Astrocyte (in vitro differentiated cells and primary cell): ENCODE results near the gene PEPD. TPM values are rescaled to one million over a fixed set of nuclear protein-coding genes. Genes with fewer than 3 reads are reported as not detected.

ENCODE experiments used
- DNase-seq: peaks from one replicate; pipeline ENCODE4 v3.0.0-alpha.2; 2010; ENCODE audit warnings: low read depth
- FAIRE-seq: peaks from 2 replicates; lab custom pipeline; 2011; peaks lifted over from hg19 to GRCh38; lab: Jason Lieb, UNC
- H2AFZ ChIP-seq: 2 replicates; pipeline ENCODE4 v1.6.0; 2012; ENCODE audit warnings: low read depth, low read length, inconsistent platforms
- H3K27ac ChIP-seq: 2 replicates; pipeline ENCODE4 v1.5.1; 2011; ENCODE audit warnings: low read depth, low read length, inconsistent platforms
- H3K27me3 ChIP-seq: 2 replicates; pipeline ENCODE4 v1.6.0; 2011; ENCODE audit warnings: low read length, inconsistent platforms; ENCODE audit not compliant: insufficient read depth
- H3K36me3 ChIP-seq: 2 replicates; pipeline ENCODE4 v1.5.1; 2011; ENCODE audit warnings: low read length, inconsistent platforms; ENCODE audit not compliant: insufficient read depth
- H3K4me1 ChIP-seq: 2 replicates; pipeline ENCODE4 v1.5.1; 2011; ENCODE audit warnings: low read length, inconsistent platforms; ENCODE audit not compliant: insufficient read depth
- H3K4me2 ChIP-seq: 2 replicates; pipeline ENCODE4 v1.6.0; 2012; ENCODE audit warnings: low read length, inconsistent platforms
- H3K4me3 ChIP-seq: 2 replicates; pipeline ENCODE4 v1.5.1; 2011; ENCODE audit warnings: low read depth, mild to moderate bottlenecking, low read length, inconsistent platforms; ENCODE audit not compliant: insufficient read depth
- H3K79me2 ChIP-seq: 2 replicates; pipeline ENCODE4 v1.6.0; 2012; ENCODE audit warnings: mild to moderate bottlenecking, low read length, inconsistent platforms; ENCODE audit not compliant: insufficient read depth
- H3K9ac ChIP-seq: 2 replicates; pipeline ENCODE4 v1.6.0; 2012; ENCODE audit warnings: mild to moderate bottlenecking, low read length, inconsistent platforms
- H3K9me3 ChIP-seq: 2 replicates; pipeline ENCODE4 v1.5.1; 2012; ENCODE audit warnings: low read depth, mild to moderate bottlenecking, low read length, inconsistent platforms; ENCODE audit not compliant: insufficient read depth
- H4K20me1 ChIP-seq: 2 replicates; pipeline ENCODE4 v1.6.0; 2012; ENCODE audit warnings: low read length, inconsistent platforms; ENCODE audit not compliant: insufficient read depth
- H3K27ac Mint-ChIP-seq: one replicate; pipeline ENCODE4 v1.8.0; 2021; ENCODE audit warnings: mild to moderate bottlenecking, mixed read lengths; ENCODE audit not compliant: unreplicated experiment
- H3K27me3 Mint-ChIP-seq: one replicate; pipeline ENCODE4 v1.8.0; 2021; ENCODE audit warnings: low read depth, mixed read lengths; ENCODE audit not compliant: unreplicated experiment
- H3K36me3 Mint-ChIP-seq: one replicate; pipeline ENCODE4 v1.8.0; 2021; ENCODE audit warnings: low read depth, mixed read lengths; ENCODE audit not compliant: unreplicated experiment
- H3K4me1 Mint-ChIP-seq: one replicate; pipeline ENCODE4 v1.8.0; 2021; ENCODE audit warnings: low read depth, mixed read lengths; ENCODE audit not compliant: unreplicated experiment
- H3K4me3 Mint-ChIP-seq: one replicate; pipeline ENCODE4 v1.8.0; 2021; ENCODE audit warnings: mild to moderate bottlenecking, moderate library complexity, mixed read lengths; ENCODE audit not compliant: unreplicated experiment
- H3K9me3 Mint-ChIP-seq: one replicate; pipeline ENCODE4 v1.8.0; 2021; ENCODE audit warnings: mild to moderate bottlenecking, mixed read lengths; ENCODE audit not compliant: unreplicated experiment
- CTCF ChIP-seq: IDR thresholded peaks from 2 replicates; pipeline ENCODE4 v1.5.1; 2011; ENCODE audit warnings: low read depth, mild to moderate bottlenecking, inconsistent platforms, low read length, moderate library complexity; ENCODE audit not compliant: insufficient read depth
- EZH2 ChIP-seq: IDR thresholded peaks from 2 replicates; pipeline ENCODE4 v1.6.1; 2012; ENCODE audit warnings: mild to moderate bottlenecking, low read length, inconsistent platforms; ENCODE audit not compliant: insufficient read depth
- total RNA-seq: library from RNA; stranded (reverse); gene quantifications from 2 replicates; pipeline ENCODE4 v1.2.1, GENCODE V29; 2021

PEPD gene
- total RNA-seq, 1 donor from 2014 or later = 37.9 TPM

GRCh38 chr19:33535226-33535625 lies 13.6 kb upstream of the PEPD start:
- TF ChIP-seq EZH2 (no peak), CTCF (no peak)
- no peak overlapping the region for H3K27ac Mint-ChIP-seq
- H3K4me1 ChIP-seq = no peaks in the 10 kb centered on the region
- H3K4me3 ChIP-seq = no peak overlapping the region
- H3K79me2 ChIP-seq = no peaks in the 10 kb centered on the region
- H3K36me3 ChIP-seq = no peaks in the 10 kb centered on the region
- no peak overlapping the region for H3K27ac ChIP-seq
- H4K20me1 ChIP-seq = no peaks in the 10 kb centered on the region
- H3K36me3 Mint-ChIP-seq = no peaks in the 10 kb centered on the region
- H3K27me3 Mint-ChIP-seq = peaks cover 21% of the 10 kb centered on the region
- H3K9me3 Mint-ChIP-seq = no peaks in the 10 kb centered on the region
- no peak overlapping the region for H3K4me2 ChIP-seq
- peaks cover 5% of the 10 kb centered on the region for H3K27me3 ChIP-seq
- H3K9ac ChIP-seq = no peak overlapping the region
- FAIRE-seq (no peak), DNase-seq (peak; percentile 58)
- H3K4me1 Mint-ChIP-seq = peaks cover 4% of the 10 kb centered on the region
- H2AFZ ChIP-seq = peak overlapping the region; percentile 41
- H3K4me3 Mint-ChIP-seq = no peak overlapping the region
- H3K9me3 ChIP-seq = peaks cover 3% of the 10 kb centered on the region

- H3K4me2 ChIP-seq = no peak overlapping the region
- no peak overlapping the region for H2AFZ ChIP-seq
Measured at GRCh38 chr19:33532859-33533460, 11.4 kb upstream of the PEPD start.

More at GRCh38 chr19:33532859-33533460, 11.4 kb upstream of the PEPD start:
- peaks cover 24% of the 10 kb centered on the region for H3K27me3 Mint-ChIP-seq
- no peak overlapping the region for H3K9ac ChIP-seq
- no peaks in the 10 kb centered on the region for H3K4me1 ChIP-seq
- H3K4me3 ChIP-seq = no peak overlapping the region
- TF ChIP-seq CTCF = no peak
- no peak for TF ChIP-seq EZH2
- no peaks in the 10 kb centered on the region for H4K20me1 ChIP-seq
- H3K36me3 ChIP-seq = no peaks in the 10 kb centered on the region
- peaks cover 7% of the 10 kb centered on the region for H3K27me3 ChIP-seq
- FAIRE-seq (no peak), DNase-seq (no peak)
- H3K27ac Mint-ChIP-seq = no peak overlapping the region
- peaks cover 4% of the 10 kb centered on the region for H3K4me1 Mint-ChIP-seq
- H3K9me3 Mint-ChIP-seq = no peaks in the 10 kb centered on the region
- H3K36me3 Mint-ChIP-seq = no peaks in the 10 kb centered on the region
- no peak overlapping the region for H3K27ac ChIP-seq
- no peaks in the 10 kb centered on the region for H3K79me2 ChIP-seq
- H3K4me3 Mint-ChIP-seq = no peak overlapping the region
- peaks cover 3% of the 10 kb centered on the region for H3K9me3 ChIP-seq
